DND-41 (cell line): ENCODE data around the gene BAD.

Source experiments
- EZH2 ChIP-seq: IDR thresholded peaks from 3 replicates; pipeline ENCODE4 v1.6.1; 2012; ENCODE audit warnings: borderline replicate concordance, low read depth, mild to moderate bottlenecking, moderate library complexity, low read length, inconsistent platforms; ENCODE audit not compliant: severe bottlenecking
- TF ChIP-seq, protein P1 (sequence below): IDR thresholded peaks from 2 replicates; pipeline ENCODE4 v1.5.1; 2012; ENCODE audit warnings: borderline replicate concordance, low read length, moderate library complexity, mild to moderate bottlenecking; ENCODE audit not compliant: poor library complexity, severe bottlenecking; ENCODE audit errors: extremely low read depth

DNA sequence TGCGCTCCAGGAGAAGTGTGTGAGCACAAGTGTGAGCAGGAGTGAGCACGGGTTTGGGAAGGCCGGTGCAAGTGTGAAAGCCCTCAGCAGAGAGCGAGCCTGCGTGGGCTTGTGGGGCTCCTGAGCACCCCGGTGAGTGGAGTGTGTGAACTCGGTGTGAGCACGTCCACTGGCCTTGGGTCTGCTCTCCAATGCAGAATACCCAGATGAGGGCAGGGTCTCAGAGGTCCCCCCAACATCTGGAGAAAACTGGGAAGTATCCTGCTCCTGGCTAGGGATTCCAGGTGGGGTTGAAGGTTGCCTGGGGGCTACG is 22.1 kb upstream of the BAD start:
- no peak for TF ChIP-seq EZH2
- TF ChIP-seq, protein P1, sequence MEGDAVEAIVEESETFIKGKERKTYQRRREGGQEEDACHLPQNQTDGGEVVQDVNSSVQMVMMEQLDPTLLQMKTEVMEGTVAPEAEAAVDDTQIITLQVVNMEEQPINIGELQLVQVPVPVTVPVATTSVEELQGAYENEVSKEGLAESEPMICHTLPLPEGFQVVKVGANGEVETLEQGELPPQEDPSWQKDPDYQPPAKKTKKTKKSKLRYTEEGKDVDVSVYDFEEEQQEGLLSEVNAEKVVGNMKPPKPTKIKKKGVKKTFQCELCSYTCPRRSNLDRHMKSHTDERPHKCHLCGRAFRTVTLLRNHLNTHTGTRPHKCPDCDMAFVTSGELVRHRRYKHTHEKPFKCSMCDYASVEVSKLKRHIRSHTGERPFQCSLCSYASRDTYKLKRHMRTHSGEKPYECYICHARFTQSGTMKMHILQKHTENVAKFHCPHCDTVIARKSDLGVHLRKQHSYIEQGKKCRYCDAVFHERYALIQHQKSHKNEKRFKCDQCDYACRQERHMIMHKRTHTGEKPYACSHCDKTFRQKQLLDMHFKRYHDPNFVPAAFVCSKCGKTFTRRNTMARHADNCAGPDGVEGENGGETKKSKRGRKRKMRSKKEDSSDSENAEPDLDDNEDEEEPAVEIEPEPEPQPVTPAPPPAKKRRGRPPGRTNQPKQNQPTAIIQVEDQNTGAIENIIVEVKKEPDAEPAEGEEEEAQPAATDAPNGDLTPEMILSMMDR, result no peak
